Endothelial cell of umbilical vein (primary cell): Measurements from ENCODE around the gene RAB40B. TPM values are rescaled to one million over a fixed set of nuclear protein-coding genes. Genes with fewer than 3 reads are reported as not detected.

Experiments
- BruUV-seq: library from RNA; stranded (reverse); fragments of 400-500 nt; replicated peaks from 2 replicates; lab custom pipeline; 2021; lab: Mats Ljungman, UMichigan
- CTCF ChIA-PET: fragments of 300-600, 350-600 bp; sonication (Branson Sonifier 250); formaldehyde crosslinking; loops from one replicate; lab custom pipeline; 2021; ENCODE audit warnings: antibody characterized with exemption, inconsistent platforms; lab: Charles Lee
- POLR2A ChIA-PET: fragments of 300-600, 350-600 bp; sonication (Branson Sonifier 250); formaldehyde crosslinking; loops from one replicate; lab custom pipeline; 2021; ENCODE audit warnings: antibody characterized with exemption, inconsistent platforms; lab: Charles Lee
- DNase-seq: peaks from one replicate; pipeline ENCODE4 v3.0.0-alpha.2; 2011; ENCODE audit warnings: low read depth, low spot score
- FAIRE-seq: peaks from 2 replicates; lab custom pipeline; 2011; peaks lifted over from hg19 to GRCh38; lab: Jason Lieb, UNC
- H2AFZ ChIP-seq: 2 replicates; pipeline ENCODE4 v1.6.0; 2012; ENCODE audit warnings: low read depth, low read length, control low read depth, inconsistent platforms
- H3K27ac ChIP-seq: 2 replicates; pipeline ENCODE4 v1.5.1; 2011; ENCODE audit warnings: low read depth, mild to moderate bottlenecking, control low read depth, low read length, moderate library complexity; ENCODE audit not compliant: insufficient read depth
- H3K27me3 ChIP-seq, 2 experiments: 2 replicates each; pipeline versions ENCODE4 v1.6.0 to v1.6.1; 2011; ENCODE audit warnings: low read length in 2 of 2, mixed read lengths in 1 of 2; ENCODE audit not compliant: control insufficient read depth in 2 of 2, insufficient read depth in 2 of 2
- H3K36me3 ChIP-seq, 2 experiments: 2 replicates in 1 of 2; 3 replicates in 1 of 2; pipeline ENCODE4 v1.5.1; 2011; ENCODE audit warnings: low read length in 2 of 2, mild to moderate bottlenecking in 1 of 2, moderate library complexity in 1 of 2; ENCODE audit not compliant: control insufficient read depth in 2 of 2, insufficient read depth in 2 of 2; ENCODE audit errors: extremely low read depth in 1 of 2
- H3K4me1 ChIP-seq: 3 replicates; pipeline ENCODE4 v1.5.1; 2011; ENCODE audit warnings: mild to moderate bottlenecking, low read length; ENCODE audit not compliant: control insufficient read depth, insufficient read depth; ENCODE audit errors: extremely low read depth
- H3K4me2 ChIP-seq: 2 replicates; pipeline ENCODE4 v1.6.1; 2011; ENCODE audit warnings: low read length, control low read depth, mixed read lengths; ENCODE audit not compliant: insufficient read depth
- H3K4me3 ChIP-seq, 3 experiments: fragments of 200-600 bp in 1 of 3; sonication (generic), shearing (Covaris generic) in 1 of 3; replicated peaks in 1 of 3; 2 replicates each; pipeline ENCODE4 v1.5.1; 2011 to 2016; ENCODE audit warnings: control low read depth in 3 of 3, low read length in 3 of 3, mild to moderate bottlenecking in 2 of 3, inconsistent platforms in 1 of 3, low read depth in 1 of 3, moderate library complexity in 1 of 3; ENCODE audit not compliant: insufficient read depth in 1 of 3
- H3K79me2 ChIP-seq: 2 replicates; pipeline ENCODE4 v1.6.0; 2012; ENCODE audit warnings: low read length, inconsistent platforms; ENCODE audit not compliant: control insufficient read depth, insufficient read depth
- H3K9ac ChIP-seq: replicated peaks from 2 replicates; pipeline ENCODE3; 2011; ENCODE audit warnings: low read length, control low read depth; ENCODE audit not compliant: insufficient read depth; ENCODE audit errors: extremely low read depth
- H3K9me1 ChIP-seq: replicated peaks from 3 replicates; pipeline ENCODE4 v1.6.0; 2011; ENCODE audit warnings: mild to moderate bottlenecking, low read length; ENCODE audit not compliant: control insufficient read depth, insufficient read depth; ENCODE audit errors: extremely low read depth
- H3K9me3 ChIP-seq: replicated peaks from 2 replicates; pipeline ENCODE4 v1.5.1; 2012; ENCODE audit warnings: low read length, inconsistent platforms; ENCODE audit not compliant: control insufficient read depth, insufficient read depth
- H4K20me1 ChIP-seq: replicated peaks from 2 replicates; pipeline ENCODE3; 2011; ENCODE audit warnings: mild to moderate bottlenecking, low read length; ENCODE audit not compliant: control insufficient read depth, insufficient read depth; ENCODE audit errors: extremely low read depth
- CTCF ChIP-seq, 2 donors: IDR thresholded peaks; 1 replicate in 1 of 2; 2 replicates in 1 of 2; pipeline ENCODE4 v1.5.1; 2011; ENCODE audit warnings: low read length in 2 of 2, mild to moderate bottlenecking in 2 of 2, moderate library complexity in 2 of 2, control low read depth in 1 of 2, inconsistent platforms in 1 of 2, low read depth in 1 of 2; ENCODE audit not compliant: insufficient read depth in 1 of 2; ENCODE audit errors: extremely low read depth in 1 of 2
- EZH2 ChIP-seq: IDR thresholded peaks from 2 replicates; pipeline ENCODE4 v1.6.1; 2012; ENCODE audit warnings: borderline replicate concordance, low read depth, mild to moderate bottlenecking, moderate library complexity, low read length, inconsistent platforms; ENCODE audit not compliant: severe bottlenecking
- FOS ChIP-seq: IDR thresholded peaks from 2 replicates; pipeline ENCODE4 v1.6.1; 2011; ENCODE audit warnings: mild to moderate bottlenecking, low read length, moderate library complexity, borderline replicate concordance; ENCODE audit not compliant: insufficient read depth
- GATA2 ChIP-seq: IDR thresholded peaks from 2 replicates; pipeline ENCODE4 v1.7.0; 2011; ENCODE audit warnings: low read depth, mild to moderate bottlenecking, moderate library complexity, mixed read lengths, low read length; ENCODE audit not compliant: insufficient read length, insufficient read depth
- JUN ChIP-seq: IDR thresholded peaks from 2 replicates; pipeline ENCODE4 v1.6.1; 2011; ENCODE audit warnings: borderline replicate concordance, low read depth; ENCODE audit not compliant: insufficient read length, insufficient read depth
- MAX ChIP-seq: IDR thresholded peaks from 2 replicates; pipeline ENCODE4 v1.6.1; 2011; ENCODE audit not compliant: insufficient read depth, insufficient read length
- MYC ChIP-seq: IDR thresholded peaks from one replicate; pipeline ENCODE4 v1.6.1; 2011; ENCODE audit warnings: mild to moderate bottlenecking, low read depth, low read length
- POLR2A ChIP-seq: IDR thresholded peaks from 2 replicates; pipeline ENCODE4 v1.6.1; 2012; ENCODE audit warnings: low read depth, mild to moderate bottlenecking, control low read depth, low read length
- POLR2AphosphoS5 ChIP-seq: IDR thresholded peaks from 2 replicates; pipeline ENCODE4 v1.6.1; 2012; ENCODE audit warnings: low read depth, mild to moderate bottlenecking, control low read depth, low read length, moderate library complexity; ENCODE audit not compliant: insufficient read depth
- dilution Hi-C: fragments of 300-500 bp; cut with MboI; formaldehyde crosslinking; loops from one replicate; pipeline ENCODE4 v1.15.0; 2019; ENCODE audit warnings: low sequenced_read_pairs; ENCODE audit not compliant: extremely low pct_ligation_motif_present
- intact Hi-C: fragments of 100-400 bp; cut with micrococcal nuclease; formaldehyde crosslinking; loops from one replicate; pipeline ENCODE4 v1.10.0; 2022
- polyA plus RNA-seq, 4 experiments: library from polyadenylated mRNA; depleted of rRNA in 3 of 4; stranded (reverse) in 3 of 4; unstranded in 1 of 4; fragments of >200 nt; gene quantifications; 2 replicates each; pipeline versions ENCODE4 v1.2.1 to v1.2.3, GENCODE V29; 2011 to 2012; ENCODE audit warnings: missing spikeins in 1 of 4
- total RNA-seq: library from RNA; stranded (reverse); gene quantifications from 2 replicates; pipeline ENCODE4 v1.2.3, GENCODE V29; 2021

Gene RAB40B
- total and polyA plus RNA-seq, 2 donors (not counting 3 experiments of a cell fraction or from before 2014, with no cell fraction given), result 5.5 to 9.3 TPM

- dilution Hi-C loops, result no loop called here
- CTCF ChIA-PET, result no interaction called here
These were observed 40.2 kb downstream of the RAB40B start for GRCh38 chr17:82658331-82658730.

GRCh38 chr17:82657926-82658325 lies 40.6 kb downstream of the RAB40B start:
- Histone ChIP-seq H3K79me2 (no peaks in the 10 kb centered on the region), H3K9me1 (no peaks in the 10 kb centered on the region), H3K4me2 (no peak overlapping the region), H3K36me3 (no peaks in the 10 kb centered on the region), H3K27ac (no peak overlapping the region), H2AFZ (no peak overlapping the region), H3K9ac (no peak overlapping the region), H3K27me3 (no peaks in the 10 kb centered on the region), H3K4me1 (no peaks in the 10 kb centered on the region), H4K20me1 (no peaks in the 10 kb centered on the region), H3K4me3 (no peak overlapping the region), H3K9me3 (no peaks in the 10 kb centered on the region)
- dilution Hi-C loops, result no loop called here
- no TSS peak for BruUV-seq
- POLR2A ChIA-PET, result no interaction called here
- no peak for DNase-seq
- intact Hi-C loops, result no loop called here
- no peak for FAIRE-seq
- CTCF ChIA-PET, result no interaction called here
- TF ChIP-seq CTCF (IDR thresholded peaks at IDR 0.05; ENCODE audit: extremely low read depth in 1 of 2, insufficient read depth in 1 of 2, low read depth in 1 of 2, low read length in 2 of 2), result no peak
- no peak for TF ChIP-seq JUN
- no peak for TF ChIP-seq FOS
- TF ChIP-seq EZH2, result no peak
- no peak for TF ChIP-seq POLR2AphosphoS5
- no peak for TF ChIP-seq MAX
- no peak for TF ChIP-seq GATA2
- TF ChIP-seq MYC, result no peak
- TF ChIP-seq POLR2A, result no peak

More at GRCh38 chr17:82658331-82658730, 40.2 kb downstream of the RAB40B start:
- H3K36me3 ChIP-seq, result no peaks in the 10 kb centered on the region
- H3K27me3 ChIP-seq, result no peaks in the 10 kb centered on the region
- no peaks in the 10 kb centered on the region for H3K9me1 ChIP-seq
- intact Hi-C loops, result no loop called here
- no peak overlapping the region for H3K27ac ChIP-seq
- no peak overlapping the region for H2AFZ ChIP-seq
- H3K9me3 ChIP-seq, result no peaks in the 10 kb centered on the region
- no peak for DNase-seq
- H4K20me1 ChIP-seq, result no peaks in the 10 kb centered on the region
- POLR2A ChIA-PET, result no interaction called here
- H3K9ac ChIP-seq, result no peak overlapping the region
- H3K79me2 ChIP-seq, result no peaks in the 10 kb centered on the region
- no peak overlapping the region for H3K4me2 ChIP-seq
- BruUV-seq, result no TSS peak
- FAIRE-seq, result no peak
- TF ChIP-seq MYC (no peak), JUN (no peak)
- H3K4me1 ChIP-seq, result no peaks in the 10 kb centered on the region
- no peak overlapping the region for H3K4me3 ChIP-seq
